OCI-LY7 (cell line): ENCODE results near the gene MALL. TPM values are rescaled to one million over a fixed set of nuclear protein-coding genes. Genes with fewer than 3 reads are reported as not detected.

Source experiments
- BruUV-seq: library from RNA; stranded (reverse); fragments of 400-500 nt; replicated peaks from 2 replicates; lab custom pipeline; 2021; lab: Mats Ljungman, UMichigan
- CTCF ChIA-PET: fragments of 300-600 bp; sonication (Branson Sonifier 250); formaldehyde crosslinking; loops from one replicate; lab custom pipeline; 2022; ENCODE audit warnings: antibody characterized with exemption; ENCODE audit not compliant: unreplicated experiment; lab: Charles Lee
- POLR2A ChIA-PET: fragments of 300-600 bp; sonication (Branson Sonifier 250); formaldehyde crosslinking; loops from one replicate; lab custom pipeline; 2022; ENCODE audit warnings: antibody characterized with exemption; lab: Charles Lee
- DNase-seq: peaks from one replicate; pipeline ENCODE4 v3.0.0-alpha.2; 2015; ENCODE audit warnings: low spot score
- H2AFZ ChIP-seq: fragments of 200-600 bp; sonication (generic), shearing (Covaris generic); 2 replicates; pipeline ENCODE4 v1.6.1; 2014; ENCODE audit warnings: mild to moderate bottlenecking, antibody characterized with exemption, low read length, moderate library complexity
- H3K27ac ChIP-seq: fragments of 200-600 bp; sonication (generic); 2 replicates; pipeline ENCODE4 v1.5.1; 2014; ENCODE audit warnings: mixed run types, low read depth, mild to moderate bottlenecking, moderate library complexity, low read length, inconsistent platforms; ENCODE audit not compliant: poor library complexity, severe bottlenecking
- H3K36me3 ChIP-seq: fragments of 200-600 bp; sonication (generic); 2 replicates; pipeline ENCODE4 v1.6.1; 2014; ENCODE audit warnings: mild to moderate bottlenecking, antibody characterized with exemption, low read length, moderate library complexity, mixed read lengths; ENCODE audit not compliant: insufficient read depth
- H3K4me1 ChIP-seq: fragments of 200-600 bp; sonication (generic); 2 replicates; pipeline ENCODE4 v1.5.1; 2014; ENCODE audit warnings: mild to moderate bottlenecking, low read length; ENCODE audit not compliant: insufficient read depth, poor library complexity, severe bottlenecking
- H3K4me2 ChIP-seq: fragments of 200-600 bp; sonication (generic); 2 replicates; pipeline ENCODE4 v1.6.1; 2014; ENCODE audit warnings: mild to moderate bottlenecking, low read length
- H3K4me3 ChIP-seq: fragments of 200-600 bp; sonication (generic); 2 replicates; pipeline ENCODE4 v1.5.1; 2014; ENCODE audit warnings: mild to moderate bottlenecking, low read depth, low read length; ENCODE audit not compliant: poor library complexity, severe bottlenecking
- H3K79me2 ChIP-seq: fragments of 200-600 bp; sonication (generic); 2 replicates; pipeline ENCODE4 v1.6.1; 2016; ENCODE audit warnings: low read depth, mild to moderate bottlenecking, low read length, moderate library complexity, mixed read lengths; ENCODE audit not compliant: insufficient read depth
- H3K9me2 ChIP-seq: fragments of 200-600 bp; sonication (generic); 2 replicates; pipeline ENCODE4 v1.6.1; 2016; ENCODE audit warnings: mild to moderate bottlenecking, low read length, mixed read lengths; ENCODE audit not compliant: insufficient read depth
- H3K9me3 ChIP-seq: fragments of 200-600 bp; sonication (generic); 2 replicates; pipeline ENCODE4 v1.6.1; 2014; ENCODE audit warnings: mild to moderate bottlenecking, mixed run types, low read length, mixed read lengths
- H4K20me1 ChIP-seq: fragments of 200-600 bp; sonication (generic); 2 replicates; pipeline ENCODE4 v1.6.1; 2014; ENCODE audit warnings: mild to moderate bottlenecking, antibody characterized with exemption, low read length, moderate library complexity, mixed read lengths; ENCODE audit not compliant: insufficient read depth
- CTCF ChIP-seq: fragments of 200-600 bp; sonication (generic); conservative IDR thresholded peaks from 2 replicates; pipeline ENCODE4 v1.5.1; 2014; ENCODE audit warnings: mild to moderate bottlenecking, antibody characterized with exemption, low read length, moderate library complexity, mixed read lengths
- EZH2phosphoT487 ChIP-seq: fragments of 200-600 bp; sonication (generic); IDR thresholded peaks from 2 replicates; pipeline ENCODE4 v1.6.1; 2018; ENCODE audit warnings: low read depth, borderline replicate concordance, mild to moderate bottlenecking, mixed run types, antibody characterized with exemption, low read length, moderate library complexity, mixed read lengths
- intact Hi-C: fragments of 100-400 bp; cut with micrococcal nuclease; formaldehyde crosslinking; loops from one replicate; pipeline ENCODE4 v1.10.0; 2022; ENCODE audit not compliant: unreplicated experiment
- total RNA-seq, 2 experiments: library from RNA; depleted of rRNA in 1 of 2; stranded (reverse); fragments of >200 nt in 1 of 2; shearing (Covaris generic) in 1 of 2; gene quantifications; 2 replicates each; pipeline ENCODE4 v1.2.3, GENCODE V29; 2014 to 2022

MALL gene
- total RNA-seq, 2 experiments from 2014 or later = not detected

GRCh38 chr2:110103061-110103961 is 12.3 kb downstream of the MALL start:
- intact Hi-C loops = no loop called here
- no peaks in the 10 kb centered on the region for H3K4me1 ChIP-seq
- H2AFZ ChIP-seq = no peak overlapping the region
- POLR2A ChIA-PET = no interaction called here
- no peaks in the 10 kb centered on the region for H3K79me2 ChIP-seq
- H3K4me3 ChIP-seq = no peak overlapping the region
- no peak overlapping the region for H3K27ac ChIP-seq
- H3K4me2 ChIP-seq = no peak overlapping the region
- H3K9me2 ChIP-seq = no peaks in the 10 kb centered on the region
- DNase-seq = no peak
- H3K36me3 ChIP-seq = no peaks in the 10 kb centered on the region
- H4K20me1 ChIP-seq = no peaks in the 10 kb centered on the region
- no peak for TF ChIP-seq EZH2phosphoT487
- no peak for TF ChIP-seq CTCF
- CTCF ChIA-PET = no interaction called here
- BruUV-seq = no TSS peak
- no peaks in the 10 kb centered on the region for H3K9me3 ChIP-seq

- CTCF ChIA-PET = no interaction called here
- no peak overlapping the region for H2AFZ ChIP-seq
Observed at GRCh38 chr2:110101901-110102803, 13.5 kb downstream of the MALL start.

More at GRCh38 chr2:110101901-110102803, 13.5 kb downstream of the MALL start:
- Histone ChIP-seq H3K9me2 (no peaks in the 10 kb centered on the region), H3K9me3 (no peaks in the 10 kb centered on the region), H3K79me2 (no peaks in the 10 kb centered on the region), H4K20me1 (no peaks in the 10 kb centered on the region), H3K4me2 (no peak overlapping the region), H3K36me3 (no peaks in the 10 kb centered on the region), H3K4me1 (no peaks in the 10 kb centered on the region), H3K4me3 (no peak overlapping the region), H3K27ac (no peak overlapping the region)
- no peak for DNase-seq
- no peak for TF ChIP-seq CTCF
- no peak for TF ChIP-seq EZH2phosphoT487
- BruUV-seq = no TSS peak
- intact Hi-C loops = no loop called here
- POLR2A ChIA-PET = no interaction called here
